Hindlimb muscle (tissue), 1 donor: ENCODE data around the gene GPN2. TPM values are rescaled to one million over a fixed set of nuclear protein-coding genes. Genes with fewer than 3 reads are reported as not detected.

Experiments
- DNase-seq: peaks from one replicate; pipeline ENCODE4 v3.0.0-alpha.2; 2013
- polyA plus RNA-seq: library from polyadenylated mRNA; unstranded; fragments of 120-200 nt; gene quantifications from one replicate; pipeline ENCODE4 v1.2.1, GENCODE V29; 2013; ENCODE audit not compliant: insufficient read length

The GPN2 gene
- polyA plus RNA-seq, result 25.9 TPM

GRCh38 chr1:26889551-26890466 is at the start of gene GPN2:
Gene GPN2 (minus strand): TSS chr1:26890283. CDS start chr1:26890096, 187 bp downstream.
- peak; percentile 87 for DNase-seq

- DNase-seq, result no peak
Observed at GRCh38 chr1:26938659-26939025, 48.6 kb upstream of the GPN2 start.

- no peak for DNase-seq
Observed at GRCh38 chr1:26938004-26938658, 48.0 kb upstream of the GPN2 start.

- DNase-seq, result no peak
Observed at GRCh38 chr1:26936823-26937222, 46.7 kb upstream of the GPN2 start.

GRCh38 chr1:26932531-26932930 is 42.4 kb upstream of the GPN2 start:
- DNase-seq, result no peak

- no peak for DNase-seq
Observed at GRCh38 chr1:26923711-26924110, 33.6 kb upstream of the GPN2 start.

GRCh38 chr1:26922901-26923300 is 32.8 kb upstream of the GPN2 start:
- no peak for DNase-seq

- DNase-seq, result no peak
Observed at GRCh38 chr1:26922431-26922729, 32.3 kb upstream of the GPN2 start.

GRCh38 chr1:26921540-26922430 is 31.7 kb upstream of the GPN2 start, which contains the start of gene NUDC:
Gene NUDC (plus strand): TSS chr1:26921743. CDS start chr1:26921849, 106 bp downstream.
- DNase-seq, result peak; percentile 96

- no peak for DNase-seq
Observed at GRCh38 chr1:26921126-26921539, 31.1 kb upstream of the GPN2 start.

- no peak for DNase-seq
Observed at GRCh38 chr1:26915204-26915842, 25.2 kb upstream of the GPN2 start.

GRCh38 chr1:26913754-26914619 is 23.9 kb upstream of the GPN2 start, which contains the start of gene NR0B2:
Gene NR0B2 (minus strand): TSS chr1:26913975. CDS start chr1:26913940, 35 bp downstream.
- no peak for DNase-seq

GRCh38 chr1:26913389-26913753 is 23.3 kb upstream of the GPN2 start:
- no peak for DNase-seq

GRCh38 chr1:26912147-26912490 is 22.0 kb upstream of the GPN2 start:
- DNase-seq, result no peak

- no peak for DNase-seq
Observed at GRCh38 chr1:26911399-26912146, 21.5 kb upstream of the GPN2 start.

- DNase-seq, result no peak
Observed at GRCh38 chr1:26910343-26911160, 20.5 kb upstream of the GPN2 start.

- DNase-seq, result no peak
Observed at GRCh38 chr1:26909951-26910342, 19.9 kb upstream of the GPN2 start.

GRCh38 chr1:26907071-26907917 is 17.2 kb upstream of the GPN2 start:
- no peak for DNase-seq
